ENCODE results near the gene KLHL18.

DNA sequence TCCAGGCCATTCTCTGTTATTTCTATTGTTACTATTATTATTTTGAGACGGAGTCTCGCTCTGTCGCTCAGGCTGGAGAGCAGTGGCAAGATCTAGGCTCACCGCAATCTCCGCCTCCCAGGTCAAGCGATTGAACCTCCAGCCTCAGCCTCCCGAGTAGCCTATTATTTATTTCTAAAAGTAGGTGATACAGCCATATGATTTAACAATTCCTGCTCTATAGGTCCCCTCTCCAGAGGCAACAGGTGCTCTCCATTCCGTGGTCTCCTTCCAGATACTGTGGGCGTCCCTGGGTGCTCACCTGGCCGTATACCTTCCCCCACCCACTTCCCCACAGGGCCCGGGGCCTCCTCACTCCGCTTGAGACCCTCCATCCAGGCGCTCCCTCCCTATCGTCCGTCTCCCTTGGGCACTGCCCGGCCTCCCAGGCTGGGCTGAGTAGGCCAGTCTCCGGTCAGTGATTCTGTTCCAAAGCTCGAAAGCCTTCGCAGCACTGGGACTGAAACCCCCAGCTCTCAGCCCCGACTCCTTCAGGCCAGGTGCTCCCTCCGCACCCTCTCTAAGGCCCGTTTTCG, 97.4 kb downstream of the KLHL18 start:
- TF ChIP-seq, protein P1, sequence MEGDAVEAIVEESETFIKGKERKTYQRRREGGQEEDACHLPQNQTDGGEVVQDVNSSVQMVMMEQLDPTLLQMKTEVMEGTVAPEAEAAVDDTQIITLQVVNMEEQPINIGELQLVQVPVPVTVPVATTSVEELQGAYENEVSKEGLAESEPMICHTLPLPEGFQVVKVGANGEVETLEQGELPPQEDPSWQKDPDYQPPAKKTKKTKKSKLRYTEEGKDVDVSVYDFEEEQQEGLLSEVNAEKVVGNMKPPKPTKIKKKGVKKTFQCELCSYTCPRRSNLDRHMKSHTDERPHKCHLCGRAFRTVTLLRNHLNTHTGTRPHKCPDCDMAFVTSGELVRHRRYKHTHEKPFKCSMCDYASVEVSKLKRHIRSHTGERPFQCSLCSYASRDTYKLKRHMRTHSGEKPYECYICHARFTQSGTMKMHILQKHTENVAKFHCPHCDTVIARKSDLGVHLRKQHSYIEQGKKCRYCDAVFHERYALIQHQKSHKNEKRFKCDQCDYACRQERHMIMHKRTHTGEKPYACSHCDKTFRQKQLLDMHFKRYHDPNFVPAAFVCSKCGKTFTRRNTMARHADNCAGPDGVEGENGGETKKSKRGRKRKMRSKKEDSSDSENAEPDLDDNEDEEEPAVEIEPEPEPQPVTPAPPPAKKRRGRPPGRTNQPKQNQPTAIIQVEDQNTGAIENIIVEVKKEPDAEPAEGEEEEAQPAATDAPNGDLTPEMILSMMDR (conservative IDR thresholded peaks at IDR 0.05; ENCODE audit: low read length) = no peak
- no peak for TF ChIP-seq EZH2phosphoT487 (IDR thresholded peaks at IDR 0.05; ENCODE audit: borderline replicate concordance)
